Measurements from ENCODE around the gene SMKR1.

The SMKR1 gene

DNA sequence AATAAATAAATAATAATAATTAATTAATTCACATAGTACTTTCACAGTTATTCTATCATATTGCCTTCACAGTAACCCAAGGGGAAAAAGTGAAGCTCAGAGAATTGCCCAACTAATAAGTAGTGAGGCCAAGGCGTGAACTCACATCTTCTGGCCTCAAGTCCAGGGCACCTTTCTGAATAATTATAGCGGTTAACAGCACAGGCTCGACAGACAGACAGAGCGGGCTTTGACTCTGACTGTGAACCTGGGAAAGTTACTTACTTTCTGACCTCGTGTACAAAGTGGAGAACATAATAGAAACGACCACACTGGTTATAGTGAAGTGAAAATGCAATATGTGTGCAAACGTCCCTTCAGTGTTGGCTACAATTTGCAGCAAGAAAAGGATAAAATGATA is 5.7 kb upstream of the SMKR1 start:
- Histone ChIP-seq H3K4me2 (no peak overlapping the region), H3K27ac (no peak overlapping the region), H3K4me3 (IDR thresholded peaks at IDR 0.05; ENCODE audit: insufficient read depth, low read depth, low read length) (no peak overlapping the region), H3K36me3 (ENCODE audit: insufficient read depth) (no peaks in the 10 kb centered on the region), H3K4me1 (ENCODE audit: low read depth, poor library complexity, severe bottlenecking) (peaks cover 4% of the 10 kb centered on the region), H3K79me2 (ENCODE audit: insufficient read depth, low read depth) (no peaks in the 10 kb centered on the region), H3K9ac (no peak overlapping the region), H2AFZ (ENCODE audit: low read depth) (no peak overlapping the region), H4K20me1 (ENCODE audit: insufficient read depth) (no peaks in the 10 kb centered on the region), H3K27me3 (ENCODE audit: insufficient read depth, low read depth) (no peaks in the 10 kb centered on the region)
- TF ChIP-seq, protein P1, sequence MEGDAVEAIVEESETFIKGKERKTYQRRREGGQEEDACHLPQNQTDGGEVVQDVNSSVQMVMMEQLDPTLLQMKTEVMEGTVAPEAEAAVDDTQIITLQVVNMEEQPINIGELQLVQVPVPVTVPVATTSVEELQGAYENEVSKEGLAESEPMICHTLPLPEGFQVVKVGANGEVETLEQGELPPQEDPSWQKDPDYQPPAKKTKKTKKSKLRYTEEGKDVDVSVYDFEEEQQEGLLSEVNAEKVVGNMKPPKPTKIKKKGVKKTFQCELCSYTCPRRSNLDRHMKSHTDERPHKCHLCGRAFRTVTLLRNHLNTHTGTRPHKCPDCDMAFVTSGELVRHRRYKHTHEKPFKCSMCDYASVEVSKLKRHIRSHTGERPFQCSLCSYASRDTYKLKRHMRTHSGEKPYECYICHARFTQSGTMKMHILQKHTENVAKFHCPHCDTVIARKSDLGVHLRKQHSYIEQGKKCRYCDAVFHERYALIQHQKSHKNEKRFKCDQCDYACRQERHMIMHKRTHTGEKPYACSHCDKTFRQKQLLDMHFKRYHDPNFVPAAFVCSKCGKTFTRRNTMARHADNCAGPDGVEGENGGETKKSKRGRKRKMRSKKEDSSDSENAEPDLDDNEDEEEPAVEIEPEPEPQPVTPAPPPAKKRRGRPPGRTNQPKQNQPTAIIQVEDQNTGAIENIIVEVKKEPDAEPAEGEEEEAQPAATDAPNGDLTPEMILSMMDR (conservative IDR thresholded peaks at IDR 0.05; ENCODE audit: low read depth, low read length): no peak

DNA sequence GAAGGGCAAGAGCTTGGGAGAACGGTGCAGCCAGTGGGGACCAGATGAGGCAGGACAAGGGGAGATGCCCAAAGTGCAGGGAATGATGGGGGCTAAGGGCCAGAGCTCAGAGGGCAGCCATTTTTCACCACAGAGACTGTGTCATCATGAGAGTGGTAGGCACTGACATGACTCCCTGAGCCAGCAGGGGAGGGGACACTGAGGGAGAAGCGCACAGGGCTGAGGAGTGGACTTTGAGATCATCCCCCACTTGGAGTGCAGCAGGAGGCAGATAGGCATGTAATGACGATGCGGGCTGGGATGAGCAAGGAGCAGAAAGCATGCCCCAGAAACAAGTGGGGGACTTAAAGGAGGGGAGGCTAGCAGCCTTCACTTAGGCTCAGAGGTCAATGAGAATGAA is 5.2 kb upstream of the SMKR1 start:
- H3K79me2 ChIP-seq (ENCODE audit: insufficient read depth, low read depth): no peaks in the 10 kb centered on the region
- H3K9ac ChIP-seq: no peak overlapping the region
- no peak overlapping the region for H3K27ac ChIP-seq
- no peaks in the 10 kb centered on the region for H3K36me3 ChIP-seq (ENCODE audit: insufficient read depth)
- no peaks in the 10 kb centered on the region for H4K20me1 ChIP-seq (ENCODE audit: insufficient read depth)
- peaks cover 7% of the 10 kb centered on the region for H3K4me1 ChIP-seq (ENCODE audit: low read depth, poor library complexity, severe bottlenecking)
- H2AFZ ChIP-seq (ENCODE audit: low read depth): no peak overlapping the region
- H3K4me3 ChIP-seq (IDR thresholded peaks at IDR 0.05; ENCODE audit: insufficient read depth, low read depth, low read length): no peak overlapping the region
- H3K27me3 ChIP-seq (ENCODE audit: insufficient read depth, low read depth): no peaks in the 10 kb centered on the region
- TF ChIP-seq, protein P1 (conservative IDR thresholded peaks at IDR 0.05; ENCODE audit: low read depth, low read length): no peak
- H3K4me2 ChIP-seq: no peak overlapping the region

DNA sequence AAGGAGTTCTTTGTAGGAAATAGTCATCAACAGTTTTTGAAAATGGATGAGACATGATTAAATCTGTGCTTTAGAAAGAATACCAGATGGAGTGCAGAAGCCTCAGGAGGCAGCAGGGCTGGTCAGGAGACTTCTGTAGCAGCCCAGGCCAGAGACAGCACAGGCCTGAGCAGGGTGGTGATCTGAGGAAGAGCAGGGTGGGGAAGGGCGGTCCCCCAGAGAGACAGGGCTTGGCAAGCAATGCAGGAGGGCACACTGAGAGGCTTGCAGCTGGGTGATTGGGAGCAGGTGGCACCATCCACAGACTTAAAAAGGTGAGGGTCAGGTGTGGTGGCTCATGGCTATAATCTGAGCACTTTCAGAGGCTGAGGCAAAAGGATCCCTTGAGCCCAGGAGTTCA is 4.3 kb upstream of the SMKR1 start:
- peaks cover 7% of the 10 kb centered on the region for H3K4me1 ChIP-seq (ENCODE audit: low read depth, poor library complexity, severe bottlenecking)
- no peaks in the 10 kb centered on the region for H3K36me3 ChIP-seq (ENCODE audit: insufficient read depth)
- no peaks in the 10 kb centered on the region for H3K27me3 ChIP-seq (ENCODE audit: insufficient read depth, low read depth)
- H2AFZ ChIP-seq (ENCODE audit: low read depth): no peak overlapping the region
- no peak overlapping the region for H3K4me2 ChIP-seq
- H3K79me2 ChIP-seq (ENCODE audit: insufficient read depth, low read depth): no peaks in the 10 kb centered on the region
- H3K9ac ChIP-seq: no peak overlapping the region
- no peak overlapping the region for H3K4me3 ChIP-seq (IDR thresholded peaks at IDR 0.05; ENCODE audit: insufficient read depth, low read depth, low read length)
- H4K20me1 ChIP-seq (ENCODE audit: insufficient read depth): no peaks in the 10 kb centered on the region
- H3K27ac ChIP-seq: no peak overlapping the region
- TF ChIP-seq, protein P1 (conservative IDR thresholded peaks at IDR 0.05; ENCODE audit: low read depth, low read length): no peak

- no peaks in the 10 kb centered on the region for H3K27me3 ChIP-seq (ENCODE audit: insufficient read depth, low read depth)
- H2AFZ ChIP-seq (ENCODE audit: low read depth): no peak overlapping the region
- H3K79me2 ChIP-seq (ENCODE audit: insufficient read depth, low read depth): no peaks in the 10 kb centered on the region
- H3K4me2 ChIP-seq: no peak overlapping the region
- no peak overlapping the region for H3K9ac ChIP-seq
- peaks cover 7% of the 10 kb centered on the region for H3K4me1 ChIP-seq (ENCODE audit: low read depth, poor library complexity, severe bottlenecking)
- TF ChIP-seq, protein P1 (conservative IDR thresholded peaks at IDR 0.05; ENCODE audit: low read depth, low read length): no peak
- no peak overlapping the region for H3K4me3 ChIP-seq (IDR thresholded peaks at IDR 0.05; ENCODE audit: insufficient read depth, low read depth, low read length)
- no peaks in the 10 kb centered on the region for H4K20me1 ChIP-seq (ENCODE audit: insufficient read depth)
- no peak overlapping the region for H3K27ac ChIP-seq
- H3K36me3 ChIP-seq (ENCODE audit: insufficient read depth): no peaks in the 10 kb centered on the region
These were observed 2.3 kb upstream of the SMKR1 start for GRCh38 chr7:129499999-129500398.
